AG09319 (cell line): ENCODE results near the gene RUFY1.
"Not testable (repeated sequence)": the region's sequence is repeated elsewhere in the genome, so short reads cannot be mapped to it uniquely, and the experiment has no call there.

Source experiments
- DNase-seq: peaks from one replicate; pipeline ENCODE4 v3.0.0-alpha.2; 2010; ENCODE audit warnings: low read depth; ENCODE audit errors: extremely low read depth
- CTCF ChIP-seq: IDR thresholded peaks from 2 replicates; pipeline ENCODE4 v1.5.1; 2011; ENCODE audit warnings: low read depth, mild to moderate bottlenecking, inconsistent platforms, low read length, moderate library complexity

RUFY1 gene

GRCh38 chr5:179533024-179533423, 17.3 kb upstream of the RUFY1 start:
- DNase-seq = no peak
- no peak for TF ChIP-seq CTCF

GRCh38 chr5:179533907-179534306, 16.4 kb upstream of the RUFY1 start:
- DNase-seq = no peak
- no peak for TF ChIP-seq CTCF

DNA sequence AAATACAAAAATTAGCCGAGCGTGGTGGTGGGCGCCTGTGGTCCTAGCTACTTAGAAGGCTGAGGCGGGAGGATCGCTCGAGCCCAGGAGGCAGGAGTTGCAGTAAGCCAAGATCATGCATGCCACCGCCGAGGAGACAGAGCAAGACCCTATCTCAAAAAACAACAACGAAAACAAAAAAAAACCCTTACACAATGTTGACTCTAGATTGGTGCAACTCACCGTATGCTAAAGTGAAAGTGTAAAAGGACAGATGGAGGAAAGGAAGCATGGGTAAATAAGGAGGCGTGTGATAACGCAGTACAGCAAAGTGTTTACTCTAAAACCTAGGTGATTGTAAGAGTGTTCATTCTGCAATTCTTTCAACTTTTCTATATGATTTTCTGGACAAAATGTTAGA, 15.9 kb upstream of the RUFY1 start:
- DNase-seq = no peak
- TF ChIP-seq CTCF = no peak

DNA sequence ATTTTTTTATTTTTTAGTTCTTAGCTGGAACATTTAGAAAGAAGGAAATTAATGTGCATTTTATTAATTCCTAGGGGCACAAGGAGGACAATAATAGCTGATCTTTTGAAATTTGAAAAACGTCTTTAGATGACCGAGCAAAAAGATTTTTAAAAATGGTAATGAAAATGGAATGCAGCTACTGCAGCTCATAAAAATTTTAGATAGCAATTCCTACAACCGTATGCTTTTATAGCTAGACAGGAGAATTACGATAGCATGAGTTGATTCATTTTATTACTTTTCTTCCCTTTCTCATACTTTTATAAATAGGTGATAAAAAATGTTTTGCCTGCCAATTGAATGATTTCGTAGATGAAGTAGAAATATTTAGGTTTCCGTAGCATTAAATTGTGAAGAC, 13.7 kb upstream of the RUFY1 start:
- no peak for TF ChIP-seq CTCF
- no peak for DNase-seq

DNA sequence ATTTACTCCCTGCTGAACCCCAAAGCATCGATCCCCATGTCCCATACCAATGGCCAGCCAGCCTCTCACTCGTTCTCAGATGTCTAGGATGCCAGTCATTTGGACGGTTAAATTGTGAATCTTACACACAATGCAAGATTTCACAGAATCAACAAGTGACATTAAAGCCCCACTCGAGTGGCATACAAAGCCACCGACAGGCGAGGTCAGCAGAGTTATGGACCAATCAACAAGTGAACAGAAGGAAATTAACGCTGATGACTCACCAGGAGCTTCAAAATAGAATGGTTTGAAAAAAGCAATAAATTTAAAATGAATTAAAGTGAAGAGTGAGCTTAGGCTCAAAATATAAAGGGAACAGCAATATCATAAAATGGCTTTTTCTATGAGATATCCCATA, 8.2 kb upstream of the RUFY1 start:
- no peak for DNase-seq
- no peak for TF ChIP-seq CTCF

DNA sequence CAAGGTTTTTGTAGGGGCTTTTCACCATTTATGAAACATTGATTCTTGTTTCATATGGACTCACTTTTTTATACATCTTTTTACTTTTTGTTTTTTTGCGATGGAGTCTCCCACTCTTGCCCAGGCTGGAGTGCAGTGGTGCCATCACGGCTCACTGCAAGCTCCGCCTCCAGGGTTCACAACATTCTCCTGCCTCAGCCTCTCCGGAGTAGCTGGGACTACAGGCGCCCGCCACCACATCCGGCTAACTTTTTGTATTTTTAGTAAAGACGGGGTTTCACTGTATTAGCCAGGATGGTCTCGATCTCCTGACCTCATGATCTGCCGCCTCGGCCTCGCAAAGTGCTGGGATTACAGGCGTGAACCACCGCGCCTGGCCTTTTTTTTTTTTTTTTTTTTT, 7.1 kb upstream of the RUFY1 start:
- DNase-seq = not testable (repeated sequence)

- TF ChIP-seq CTCF = no peak
- no peak for DNase-seq
Observed at GRCh38 chr5:179553006-179553405, 2.7 kb downstream of the RUFY1 start.

DNA sequence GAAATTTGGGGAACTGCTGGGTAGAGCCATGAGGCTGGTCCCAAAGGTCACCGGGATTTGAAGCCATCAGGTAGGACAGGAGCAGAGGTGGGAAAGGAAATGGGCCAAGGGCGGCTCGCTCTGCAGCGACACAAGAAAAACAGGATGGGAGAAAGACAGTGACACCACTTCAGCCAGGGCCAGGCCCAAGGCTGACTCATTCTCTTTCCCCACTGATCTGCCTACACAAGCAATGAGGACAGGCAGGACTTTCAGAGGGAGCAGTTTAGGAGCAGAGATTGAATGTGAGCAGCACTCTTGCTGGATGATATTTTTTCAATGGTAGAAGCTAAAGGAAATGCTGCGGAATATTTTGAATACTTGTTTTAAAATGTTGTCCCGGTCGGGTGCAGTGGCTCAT, 3.5 kb downstream of the RUFY1 start:
- DNase-seq = no peak
- no peak for TF ChIP-seq CTCF
